ENCODE measurements around the gene ZBED4. TPM values are rescaled to one million over a fixed set of nuclear protein-coding genes. Genes with fewer than 3 reads are reported as not detected.

ZBED4 gene
- total and polyA plus RNA-seq, 2 donors (not counting 1 experiment from before 2014, with no cell fraction given), result 3.5 to 6.3 TPM

- peak within 1 kb of the TSS; percentile 90 for H3K9ac ChIP-seq (ENCODE audit: insufficient read depth, low read length)
- H3K27me3 ChIP-seq (ENCODE audit: control insufficient read depth, insufficient read depth, low read length), result no peaks in the 10 kb centered on the region
- peak within 1 kb of the TSS; percentile 69 to 89 (median 85) for H3K4me3 ChIP-seq (replicated peaks in 1 of 4; ENCODE audit: control extremely low read depth in 1 of 4, insufficient read depth in 1 of 4, low read depth in 3 of 4, low read length in 4 of 4)
- H3K4me1 ChIP-seq (ENCODE audit: control insufficient read depth, extremely low read depth, insufficient read depth, low read length), result peaks cover 5% of the 10 kb centered on the region
- peaks cover 9% of the 10 kb centered on the region for H3K36me3 ChIP-seq (ENCODE audit: control insufficient read depth, insufficient read depth, low read length)
- peaks cover 6% of the 10 kb centered on the region for H3K79me2 ChIP-seq (ENCODE audit: control insufficient read depth, insufficient read depth, low read length)
- DNase-seq (ENCODE audit: low read depth in 2 of 2), result peak; percentile 96
- no peaks in the 10 kb centered on the region for H4K20me1 ChIP-seq (ENCODE audit: control insufficient read depth, extremely low read depth, insufficient read depth, low read length)
- no peaks in the 10 kb centered on the region for H3K9me3 ChIP-seq (ENCODE audit: control insufficient read depth, insufficient read depth, low read depth, low read length)
- peak within 1 kb of the TSS; percentile 71 for H2AFZ ChIP-seq (ENCODE audit: low read length)
- TF ChIP-seq CTCF (conservative IDR thresholded peaks at IDR 0.05 in 1 of 2, IDR thresholded peaks at IDR 0.05 in 1 of 2; ENCODE audit: low read depth in 1 of 2, low read length in 2 of 2), result no peak
- TF ChIP-seq EZH2 (IDR thresholded peaks at IDR 0.05; ENCODE audit: low read length, missing control alignments), result no peak
- H3K27ac ChIP-seq (ENCODE audit: insufficient read depth, low read length), result peak within 1 kb of the TSS; percentile 85
- H3K4me2 ChIP-seq (ENCODE audit: extremely low read depth, insufficient read depth, low read length), result peak within 1 kb of the TSS; percentile 97
These were observed 64.6 kb downstream of the ZBED4 start, which contains the start of the genes ALG12 and CRELD2 for GRCh38 chr22:49917974-49918910. TSS of gene ALG12 (minus strand) at chr22:49918438. CDS start at chr22:49913765, 4,673 bp downstream. TSS of gene CRELD2 (plus strand) at chr22:49918634. CDS start at chr22:49918770, 136 bp downstream.

DNA sequence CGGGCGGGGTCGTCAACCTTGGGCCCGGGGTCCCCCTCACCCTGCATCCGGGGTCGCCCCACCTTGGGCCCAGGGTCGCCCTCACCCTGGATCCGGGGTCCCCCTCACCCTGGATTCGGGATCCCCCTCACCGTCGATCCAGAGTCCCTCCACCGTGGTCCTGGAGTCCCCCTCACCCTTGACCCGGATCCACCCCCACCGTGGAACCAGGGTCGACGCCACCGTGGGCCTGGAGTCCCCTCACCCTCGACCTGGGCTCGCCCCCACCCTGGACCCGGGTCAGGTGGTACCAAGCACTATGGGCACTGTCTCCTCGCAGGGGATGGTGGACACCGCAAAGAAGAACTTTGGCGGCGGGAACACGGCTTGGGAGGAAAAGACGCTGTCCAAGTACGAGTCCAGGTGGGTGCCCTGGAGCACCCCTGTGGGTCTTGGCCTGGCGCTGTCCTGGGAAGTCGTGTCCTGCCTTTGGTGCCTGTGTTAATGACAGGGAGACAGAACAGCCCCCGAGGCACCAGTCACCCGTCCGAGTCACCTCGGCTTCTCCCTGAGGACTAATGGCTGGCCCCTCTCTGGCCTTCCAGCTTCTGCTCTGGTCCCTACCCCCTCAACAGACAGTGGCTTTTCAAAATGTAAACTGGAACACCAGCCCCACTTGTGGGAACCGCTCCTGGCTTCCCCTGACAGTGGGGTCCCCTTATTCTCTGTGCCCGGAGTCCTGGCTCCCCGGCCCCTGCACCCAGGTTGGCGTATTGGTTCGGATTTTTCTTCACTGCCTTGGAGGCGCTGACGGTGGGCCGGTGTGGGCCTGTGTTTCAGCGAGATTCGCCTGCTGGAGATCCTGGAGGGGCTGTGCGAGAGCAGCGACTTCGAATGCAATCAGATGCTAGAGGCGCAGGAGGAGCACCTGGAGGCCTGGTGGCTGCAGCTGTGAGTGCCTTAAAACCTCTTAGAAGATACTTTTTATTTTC lies 65.6 kb downstream of the ZBED4 start:
- no peak for TF ChIP-seq CTCF (conservative IDR thresholded peaks at IDR 0.05 in 1 of 2, IDR thresholded peaks at IDR 0.05 in 1 of 2; ENCODE audit: low read depth in 1 of 2, low read length in 2 of 2)
- TF ChIP-seq EZH2 (IDR thresholded peaks at IDR 0.05; ENCODE audit: low read length, missing control alignments), result no peak
- DNase-seq (ENCODE audit: low read depth in 2 of 2), result no peak
- no peaks in the 10 kb centered on the region for H4K20me1 ChIP-seq (ENCODE audit: control insufficient read depth, extremely low read depth, insufficient read depth, low read length)
- H3K9me3 ChIP-seq (ENCODE audit: control insufficient read depth, insufficient read depth, low read depth, low read length), result no peaks in the 10 kb centered on the region
- peak overlapping the region; percentile 57 to 89 (median 70) for H3K4me3 ChIP-seq (replicated peaks in 1 of 4; ENCODE audit: control extremely low read depth in 1 of 4, insufficient read depth in 1 of 4, low read depth in 3 of 4, low read length in 4 of 4)
- peak overlapping the region; percentile 39 for H3K27ac ChIP-seq (ENCODE audit: insufficient read depth, low read length)
- peak overlapping the region; percentile 97 for H3K4me2 ChIP-seq (ENCODE audit: extremely low read depth, insufficient read depth, low read length)
- peaks cover 6% of the 10 kb centered on the region for H3K79me2 ChIP-seq (ENCODE audit: control insufficient read depth, insufficient read depth, low read length)
- H3K36me3 ChIP-seq (ENCODE audit: control insufficient read depth, insufficient read depth, low read length), result peaks cover 9% of the 10 kb centered on the region
- no peaks in the 10 kb centered on the region for H3K27me3 ChIP-seq (ENCODE audit: control insufficient read depth, insufficient read depth, low read length)
- peak overlapping the region; percentile 53 for H2AFZ ChIP-seq (ENCODE audit: low read length)
- peak overlapping the region; percentile 78 for H3K9ac ChIP-seq (ENCODE audit: insufficient read depth, low read length)
- H3K4me1 ChIP-seq (ENCODE audit: control insufficient read depth, extremely low read depth, insufficient read depth, low read length), result peaks cover 5% of the 10 kb centered on the region

Data from fibroblast of lung (primary cell).